ENCODE data around the gene SEMA5A. TPM values are rescaled to one million over a fixed set of nuclear protein-coding genes. Genes with fewer than 3 reads are reported as not detected.

Gene SEMA5A
- total RNA-seq, 4 donors from 2014 or later: 15.0 to 81.0 (median 52.9) TPM

DNA sequence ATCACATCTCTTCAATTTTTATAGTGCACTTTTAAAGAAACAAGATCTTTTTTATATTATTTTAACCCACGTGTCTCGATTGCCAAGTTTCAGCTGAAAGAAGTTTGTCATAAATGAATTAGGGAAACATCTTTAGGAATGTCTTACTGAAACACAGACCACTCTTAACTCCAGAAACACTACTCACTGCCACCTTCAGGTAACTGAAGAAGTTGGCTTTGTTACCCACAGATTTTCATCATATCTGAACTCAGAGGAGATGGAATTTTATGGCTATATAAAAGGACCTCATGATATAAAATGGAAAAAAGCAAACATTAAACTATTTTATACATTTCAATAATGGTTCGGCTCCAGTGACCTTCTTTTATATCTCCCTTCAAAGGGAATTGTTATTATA, 158.0 kb downstream of the SEMA5A start:
- intact Hi-C loops (cut with DNase I; ENCODE audit: low total_unique reads): no loop called here
- H3K27ac ChIP-seq: no peak overlapping the region

DNA sequence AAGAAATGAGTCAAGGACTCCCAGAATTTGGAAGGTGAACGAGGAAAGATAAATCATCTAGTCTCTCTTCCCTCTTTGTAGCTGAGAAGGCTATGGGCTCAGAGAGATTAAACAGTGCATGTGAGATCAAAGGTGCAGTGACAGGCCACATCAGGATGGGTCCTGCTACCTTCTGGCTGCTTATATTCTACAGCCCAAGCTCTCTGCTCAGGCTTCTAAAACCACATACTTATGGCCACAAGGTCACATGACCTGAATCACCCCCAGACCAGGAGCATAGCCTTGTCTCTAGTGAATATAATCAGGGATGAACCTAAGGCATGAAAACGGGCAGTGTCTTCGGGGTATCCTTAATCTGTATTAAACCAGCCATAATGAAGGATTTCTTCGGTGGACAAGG, 158.9 kb downstream of the SEMA5A start:
- no peaks in the 10 kb centered on the region for H3K27me3 ChIP-seq
- no peak overlapping the region for H3K4me3 ChIP-seq
- H3K4me1 ChIP-seq: no peaks in the 10 kb centered on the region
- H3K9me3 ChIP-seq: no peaks in the 10 kb centered on the region
- intact Hi-C loops (cut with DNase I; ENCODE audit: low total_unique reads): no loop called here
- TF ChIP-seq, protein P1, sequence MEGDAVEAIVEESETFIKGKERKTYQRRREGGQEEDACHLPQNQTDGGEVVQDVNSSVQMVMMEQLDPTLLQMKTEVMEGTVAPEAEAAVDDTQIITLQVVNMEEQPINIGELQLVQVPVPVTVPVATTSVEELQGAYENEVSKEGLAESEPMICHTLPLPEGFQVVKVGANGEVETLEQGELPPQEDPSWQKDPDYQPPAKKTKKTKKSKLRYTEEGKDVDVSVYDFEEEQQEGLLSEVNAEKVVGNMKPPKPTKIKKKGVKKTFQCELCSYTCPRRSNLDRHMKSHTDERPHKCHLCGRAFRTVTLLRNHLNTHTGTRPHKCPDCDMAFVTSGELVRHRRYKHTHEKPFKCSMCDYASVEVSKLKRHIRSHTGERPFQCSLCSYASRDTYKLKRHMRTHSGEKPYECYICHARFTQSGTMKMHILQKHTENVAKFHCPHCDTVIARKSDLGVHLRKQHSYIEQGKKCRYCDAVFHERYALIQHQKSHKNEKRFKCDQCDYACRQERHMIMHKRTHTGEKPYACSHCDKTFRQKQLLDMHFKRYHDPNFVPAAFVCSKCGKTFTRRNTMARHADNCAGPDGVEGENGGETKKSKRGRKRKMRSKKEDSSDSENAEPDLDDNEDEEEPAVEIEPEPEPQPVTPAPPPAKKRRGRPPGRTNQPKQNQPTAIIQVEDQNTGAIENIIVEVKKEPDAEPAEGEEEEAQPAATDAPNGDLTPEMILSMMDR (IDR thresholded peaks at IDR 0.05): no peak
- no peak for TF ChIP-seq POLR2AphosphoS5 (IDR thresholded peaks at IDR 0.05)
- H3K27ac ChIP-seq: no peak overlapping the region
- no peaks in the 10 kb centered on the region for H3K36me3 ChIP-seq
- no peak for DNase-seq
- 76 to 88% methylated on average over 3 to 4 of the region's 4 CpGs for WGBS, 2 donors (ENCODE audit: low coverage in 1 of 2)
- in situ Hi-C loops (cut with MboI; ENCODE audit: low pct_ligation_motif_present in 1 of 4, low pct_unique_long_range_greater_than_20kb in 1 of 4, low sequenced_read_pairs in 3 of 4): no loop called here

More for the DNA sequence above, 158.0 kb downstream of the SEMA5A start:
- Histone ChIP-seq H3K9me3 (no peaks in the 10 kb centered on the region), H3K4me1 (no peaks in the 10 kb centered on the region), H3K4me3 (no peak overlapping the region), H3K27me3 (no peaks in the 10 kb centered on the region), H3K36me3 (no peaks in the 10 kb centered on the region)
- 70 to 71% methylated on average over 3 of the region's 3 CpGs for WGBS, 2 donors (ENCODE audit: low coverage in 1 of 2)
- DNase-seq: no peak
- in situ Hi-C loops (cut with MboI; ENCODE audit: low pct_ligation_motif_present in 1 of 4, low pct_unique_long_range_greater_than_20kb in 1 of 4, low sequenced_read_pairs in 3 of 4): no loop called here
- TF ChIP-seq POLR2A (IDR thresholded peaks at IDR 0.05) (no peak), EP300 (IDR thresholded peaks at IDR 0.05; ENCODE audit: low read depth) (no peak), POLR2AphosphoS5 (IDR thresholded peaks at IDR 0.05) (no peak)
- TF ChIP-seq, protein P1 (IDR thresholded peaks at IDR 0.05): no peak

GRCh38 chr5:9382522-9382921, 163.4 kb downstream of the SEMA5A start:
- no peaks in the 10 kb centered on the region for H3K27me3 ChIP-seq
- no peak overlapping the region for H3K27ac ChIP-seq
- no peaks in the 10 kb centered on the region for H3K9me3 ChIP-seq
- H3K4me3 ChIP-seq: no peak overlapping the region
- no peak for DNase-seq
- intact Hi-C loops (cut with DNase I; ENCODE audit: low total_unique reads) (no loop called here), in situ Hi-C loops (cut with MboI; ENCODE audit: low pct_ligation_motif_present in 1 of 4, low pct_unique_long_range_greater_than_20kb in 1 of 4, low sequenced_read_pairs in 3 of 4) (no loop called here)
- WGBS, 2 donors (ENCODE audit: low coverage in 1 of 2): 100% methylated on average over 1 of the region's 1 CpG; no CpG with 5 or more reads in 1 of the 2 donors
- no peaks in the 10 kb centered on the region for H3K4me1 ChIP-seq
- H3K36me3 ChIP-seq: peaks cover 0 to 10% (median 2%) of the 10 kb centered on the region in 4 donors
- TF ChIP-seq POLR2A (IDR thresholded peaks at IDR 0.05) (no peak), EP300 (IDR thresholded peaks at IDR 0.05; ENCODE audit: low read depth) (no peak), POLR2AphosphoS5 (IDR thresholded peaks at IDR 0.05) (no peak)
- TF ChIP-seq, protein P1 (IDR thresholded peaks at IDR 0.05): no peak

GRCh38 chr5:9381464-9381863, 164.4 kb downstream of the SEMA5A start:
- no peak for TF ChIP-seq POLR2AphosphoS5 (IDR thresholded peaks at IDR 0.05)
- TF ChIP-seq EP300 (IDR thresholded peaks at IDR 0.05; ENCODE audit: low read depth): no peak
- TF ChIP-seq, protein P1 (IDR thresholded peaks at IDR 0.05): no peak
- TF ChIP-seq POLR2A (IDR thresholded peaks at IDR 0.05): no peak
- H3K4me3 ChIP-seq: no peak overlapping the region
- no peaks in the 10 kb centered on the region for H3K4me1 ChIP-seq
- H3K36me3 ChIP-seq: peaks cover 0 to 10% (median 2%) of the 10 kb centered on the region in 4 donors
- in situ Hi-C loops (cut with MboI; ENCODE audit: low pct_ligation_motif_present in 1 of 4, low pct_unique_long_range_greater_than_20kb in 1 of 4, low sequenced_read_pairs in 3 of 4) (no loop called here), intact Hi-C loops (cut with DNase I; ENCODE audit: low total_unique reads) (no loop called here)
- no peak overlapping the region for H3K27ac ChIP-seq
- H3K9me3 ChIP-seq: no peaks in the 10 kb centered on the region
- no peak for DNase-seq
- no peaks in the 10 kb centered on the region for H3K27me3 ChIP-seq
